HEK293 (cell line): ENCODE measurements around the gene CATSPER3.

Source experiments
- CTCF ChIA-PET: fragments of 350-600 bp; formaldehyde crosslinking; extraction: SDS; loops from one replicate; lab custom pipeline; 2021; ENCODE audit warnings: antibody characterized with exemption; lab: Yijun Ruan, JAX
- POLR2A ChIA-PET: fragments of 300-600 bp; formaldehyde crosslinking; extraction: SDS; loops from one replicate; lab custom pipeline; 2020; ENCODE audit warnings: antibody characterized with exemption, inconsistent platforms; lab: Yijun Ruan, JAX
- H3K27ac ChIP-seq: fragments of 200-500 bp; sonication (Bioruptor generic); 2 replicates; pipeline ENCODE4 v1.5.1; 2014; ENCODE audit warnings: low read depth, low read length, control low read depth, inconsistent platforms; ENCODE audit errors: extremely low read depth
- H3K36me3 ChIP-seq, 2 experiments: fragments of 200-500 bp in 1 of 2; sonication (Bioruptor generic) in 1 of 2; 1 replicate in 1 of 2; 2 replicates in 1 of 2; pipeline ENCODE4 v1.5.1; 2014 to 2017; ENCODE audit warnings: inconsistent platforms in 2 of 2, low read length in 2 of 2; ENCODE audit not compliant: control insufficient read depth in 2 of 2, insufficient read depth in 1 of 2
- H3K4me1 ChIP-seq: fragments of 200-500 bp; sonication (Bioruptor generic); 2 replicates; pipeline ENCODE4 v1.5.1; 2014; ENCODE audit warnings: mild to moderate bottlenecking, low read length, inconsistent platforms; ENCODE audit not compliant: control insufficient read depth, insufficient read depth
- H3K4me3 ChIP-seq: 2 replicates; pipeline ENCODE4 v1.5.1; 2011; ENCODE audit warnings: low read depth, mild to moderate bottlenecking, control low read depth, low read length, moderate library complexity
- H3K9me3 ChIP-seq: fragments of 200-500 bp; sonication (Bioruptor generic); 2 replicates; pipeline ENCODE4 v1.5.1; 2014; ENCODE audit warnings: low read depth, low read length, inconsistent platforms; ENCODE audit not compliant: control insufficient read depth, insufficient read depth
- GLIS1 ChIP-seq: fragments of 450-650 bp; formaldehyde crosslinking; IDR thresholded peaks from 2 replicates; pipeline ENCODE4 v1.5.1; 2016; ENCODE audit warnings: missing biosample characterization, missing genetic modification characterization
- KLF8 ChIP-seq: fragments of 450-650 bp; formaldehyde crosslinking; IDR thresholded peaks from 2 replicates; pipeline ENCODE4 v1.5.1; 2016; ENCODE audit warnings: missing biosample characterization, missing genetic modification characterization
- MZF1 ChIP-seq: fragments of 450-650 bp; formaldehyde crosslinking; IDR thresholded peaks from 2 replicates; pipeline ENCODE4 v1.5.1; 2017; ENCODE audit warnings: missing biosample characterization, missing genetic modification characterization, borderline replicate concordance
- OVOL3 ChIP-seq: fragments of 450-650 bp; formaldehyde crosslinking; IDR thresholded peaks from 2 replicates; pipeline ENCODE4 v1.5.1; 2016; ENCODE audit warnings: missing biosample characterization, missing genetic modification characterization
- SP2 ChIP-seq: fragments of 450-650 bp; formaldehyde crosslinking; IDR thresholded peaks from 2 replicates; pipeline ENCODE4 v1.5.1; 2016; ENCODE audit warnings: missing biosample characterization, missing genetic modification characterization
- ZBTB17 ChIP-seq: fragments of 450-650 bp; formaldehyde crosslinking; IDR thresholded peaks from 2 replicates; pipeline ENCODE4 v1.5.1; 2016; ENCODE audit warnings: missing biosample characterization, missing genetic modification characterization
- ZBTB48 ChIP-seq: fragments of 450-650 bp; formaldehyde crosslinking; IDR thresholded peaks from 2 replicates; pipeline ENCODE4 v1.5.1; 2016; ENCODE audit warnings: missing biosample characterization, missing genetic modification characterization
- ZFHX2 ChIP-seq: fragments of 450-650 bp; formaldehyde crosslinking; conservative IDR thresholded peaks from 2 replicates; pipeline ENCODE4 v1.5.1; 2016; ENCODE audit warnings: missing biosample characterization, missing genetic modification characterization
- ZFP41 ChIP-seq: fragments of 450-650 bp; formaldehyde crosslinking; IDR thresholded peaks from 2 replicates; pipeline ENCODE4 v1.5.1; 2016; ENCODE audit warnings: missing biosample characterization, missing genetic modification characterization, borderline replicate concordance
- ZNF146 ChIP-seq: fragments of 450-650 bp; formaldehyde crosslinking; IDR thresholded peaks from 2 replicates; pipeline ENCODE4 v1.5.1; 2016; ENCODE audit warnings: missing biosample characterization, missing genetic modification characterization
- ZNF148 ChIP-seq: fragments of 450-650 bp; formaldehyde crosslinking; IDR thresholded peaks from 2 replicates; pipeline ENCODE4 v1.5.0; 2017; ENCODE audit warnings: missing biosample characterization, missing genetic modification characterization, borderline replicate concordance
- ZNF16 ChIP-seq: fragments of 450-650 bp; formaldehyde crosslinking; IDR thresholded peaks from 2 replicates; pipeline ENCODE4 v1.5.1; 2016; ENCODE audit warnings: low read depth, missing biosample characterization, missing genetic modification characterization
- ZNF223 ChIP-seq: fragments of 450-650 bp; formaldehyde crosslinking; IDR thresholded peaks from 2 replicates; pipeline ENCODE4 v1.5.1; 2016; ENCODE audit warnings: missing biosample characterization, missing genetic modification characterization
- ZNF341 ChIP-seq: fragments of 450-650 bp; formaldehyde crosslinking; IDR thresholded peaks from 2 replicates; pipeline ENCODE4; 2016; ENCODE audit warnings: low read depth, missing biosample characterization, missing genetic modification characterization
- ZNF449 ChIP-seq: fragments of 450-650 bp; formaldehyde crosslinking; IDR thresholded peaks from 2 replicates; pipeline ENCODE4 v1.5.1; 2017; ENCODE audit warnings: missing biosample characterization, mild to moderate bottlenecking, missing genetic modification characterization, moderate library complexity
- ZNF580 ChIP-seq: fragments of 450-650 bp; formaldehyde crosslinking; IDR thresholded peaks from 2 replicates; pipeline ENCODE4 v1.5.1; 2016; ENCODE audit warnings: missing biosample characterization, missing genetic modification characterization
- ZNF585B ChIP-seq: fragments of 450-650 bp; formaldehyde crosslinking; IDR thresholded peaks from 2 replicates; pipeline ENCODE4 v1.5.1; 2016; ENCODE audit warnings: missing biosample characterization, missing genetic modification characterization
- ZNF600 ChIP-seq: fragments of 450-650 bp; formaldehyde crosslinking; IDR thresholded peaks from 2 replicates; pipeline ENCODE4 v1.5.1; 2016; ENCODE audit warnings: missing biosample characterization, missing genetic modification characterization
- ZNF610 ChIP-seq: fragments of 450-650 bp; formaldehyde crosslinking; IDR thresholded peaks from 2 replicates; pipeline ENCODE4 v1.5.1; 2016; ENCODE audit warnings: missing biosample characterization, missing genetic modification characterization, borderline replicate concordance
- ZNF624 ChIP-seq: fragments of 450-650 bp; formaldehyde crosslinking; IDR thresholded peaks from 2 replicates; pipeline ENCODE4 v1.5.1; 2017; ENCODE audit warnings: missing biosample characterization, missing genetic modification characterization
- ZNF658 ChIP-seq: fragments of 450-650 bp; formaldehyde crosslinking; IDR thresholded peaks from 2 replicates; pipeline ENCODE4; 2016; ENCODE audit warnings: missing biosample characterization, missing genetic modification characterization
- ZNF670 ChIP-seq: fragments of 450-650 bp; formaldehyde crosslinking; IDR thresholded peaks from 2 replicates; pipeline ENCODE4 v1.5.1; 2016; ENCODE audit warnings: missing biosample characterization, missing genetic modification characterization, low read depth
- ZNF768 ChIP-seq: fragments of 450-650 bp; formaldehyde crosslinking; IDR thresholded peaks from 2 replicates; pipeline ENCODE4 v1.5.1; 2018; ENCODE audit warnings: missing biosample characterization, mild to moderate bottlenecking, missing genetic modification characterization
- ZNF777 ChIP-seq: fragments of 450-650 bp; formaldehyde crosslinking; IDR thresholded peaks from 2 replicates; pipeline ENCODE4 v1.5.1; 2017; ENCODE audit warnings: missing biosample characterization, missing genetic modification characterization, borderline replicate concordance
- ZNF785 ChIP-seq: fragments of 450-650 bp; formaldehyde crosslinking; IDR thresholded peaks from 2 replicates; pipeline ENCODE4 v1.5.1; 2016; ENCODE audit warnings: missing biosample characterization, missing genetic modification characterization

Gene CATSPER3

GRCh38 chr5:134943547-134943946 lies 24.2 kb upstream of the CATSPER3 start:
- Histone ChIP-seq H3K27ac (no peak overlapping the region), H3K9me3 (no peaks in the 10 kb centered on the region), H3K36me3 (no peaks in the 10 kb centered on the region), H3K4me3 (no peak overlapping the region), H3K4me1 (peaks cover 3% of the 10 kb centered on the region; the same call in 1 of the 2 replicates)
- ChIA-PET CTCF (interaction anchor here (0.9 kb wide), 1 partner anchor 15 kb away, joined by 3 read pairs; no protein-coding TSS in a partner anchor), POLR2A (no interaction called here)
- TF ChIP-seq GLIS1 (tag by site-specific recombination), result no peak
- peak; percentile 58; the same call in 1 of the 2 replicates for TF ChIP-seq ZBTB17 (tag by site-specific recombination)
- TF ChIP-seq ZNF610 (tag by site-specific recombination), result no peak
- no peak for TF ChIP-seq ZBTB48 (tag by site-specific recombination)

GRCh38 chr5:134944630-134945029 lies 23.1 kb upstream of the CATSPER3 start:
- POLR2A ChIA-PET, result no interaction called here
- Histone ChIP-seq H3K9me3 (no peaks in the 10 kb centered on the region), H3K36me3 (no peaks in the 10 kb centered on the region), H3K4me1 (peaks cover 3% of the 10 kb centered on the region; the same call in 1 of the 2 replicates), H3K4me3 (no peak overlapping the region), H3K27ac (no peak overlapping the region)
- CTCF ChIA-PET, result interaction anchor here (0.6 kb wide), 1 partner anchor 104 kb away, joined by 3 read pairs; no protein-coding TSS in a partner anchor
- TF ChIP-seq ZFP41 (tag by site-specific recombination) (no peak), SP2 (tag by site-specific recombination) (no peak), ZNF624 (tag by site-specific recombination) (no peak), KLF8 (tag by site-specific recombination) (no peak)

GRCh38 chr5:134945041-134945440 lies 22.7 kb upstream of the CATSPER3 start:
- H3K4me3 ChIP-seq, result no peak overlapping the region
- no peak overlapping the region for H3K27ac ChIP-seq
- ChIA-PET POLR2A (no interaction called here), CTCF (interaction anchor here (0.6 to 0.7 kb wide), 2 partner anchors 104 to 243 kb away, joined by 3 to 4 read pairs; no protein-coding TSS in a partner anchor)
- no peaks in the 10 kb centered on the region for H3K9me3 ChIP-seq
- H3K36me3 ChIP-seq, result no peaks in the 10 kb centered on the region
- peaks cover 3% of the 10 kb centered on the region; the same call in 1 of the 2 replicates for H3K4me1 ChIP-seq
- TF ChIP-seq OVOL3 (tag by site-specific recombination) (no peak), ZNF658 (tag by site-specific recombination) (no peak), ZNF341 (tag by site-specific recombination) (no peak), ZNF223 (tag by site-specific recombination) (no peak), ZNF785 (tag by site-specific recombination) (no peak), ZNF777 (tag by site-specific recombination) (no peak), ZNF585B (tag by site-specific recombination) (no peak), ZNF670 (tag by site-specific recombination) (no peak), ZNF768 (tag by site-specific recombination) (no peak), ZNF148 (tag by site-specific recombination) (no peak), ZNF449 (tag by site-specific recombination) (no peak), ZFHX2 (tag by site-specific recombination) (no peak), ZNF16 (tag by site-specific recombination) (no peak), ZNF580 (tag by site-specific recombination) (no peak), SP2 (tag by site-specific recombination) (no peak), ZNF600 (no peak), MZF1 (tag by site-specific recombination) (no peak), ZNF146 (tag by site-specific recombination) (no peak)
